CD14-positive monocyte (primary cell): ENCODE data around the gene IL27RA. TPM values are rescaled to one million over a fixed set of nuclear protein-coding genes. Genes with fewer than 3 reads are reported as not detected.

Experiments
- DNase-seq, 3 donors: peaks; one replicate each; pipeline ENCODE4 v3.0.0-alpha.2; 2011 to 2022
- H2AFZ ChIP-seq: 2 replicates; pipeline ENCODE4 v1.6.0; 2012; ENCODE audit warnings: mild to moderate bottlenecking, low read depth, low read length, inconsistent platforms; ENCODE audit not compliant: insufficient read depth, poor library complexity, severe bottlenecking
- H3K27ac ChIP-seq, 2 donors: 1 replicate in 1 of 2; 2 replicates in 1 of 2; pipeline ENCODE4 v1.5.1; 2012 to 2013; ENCODE audit warnings: low read length in 2 of 2, control low read depth in 1 of 2, inconsistent platforms in 1 of 2, low read depth in 1 of 2, mild to moderate bottlenecking in 1 of 2
- H3K27me3 ChIP-seq, 2 donors: one replicate each; pipeline versions ENCODE4 v1.6.0 to v1.6.1; 2011 to 2013; ENCODE audit warnings: low read length in 2 of 2; ENCODE audit not compliant: control insufficient read depth in 2 of 2, insufficient read depth in 2 of 2
- H3K36me3 ChIP-seq, 2 donors: replicated peaks in 1 of 2; 1 replicate in 1 of 2; 2 replicates in 1 of 2; pipeline versions ENCODE4 v1.5.1 to v1.6.1; 2012 to 2013; ENCODE audit warnings: low read length in 2 of 2, control low read depth in 1 of 2, inconsistent platforms in 1 of 2, mild to moderate bottlenecking in 1 of 2; ENCODE audit not compliant: insufficient read depth in 2 of 2, control insufficient read depth in 1 of 2
- H3K4me1 ChIP-seq, 2 donors: 1 replicate in 1 of 2; 2 replicates in 1 of 2; pipeline versions ENCODE4 v1.5.1 to v1.6.1; 2012 to 2013; ENCODE audit warnings: low read length in 2 of 2, control low read depth in 1 of 2, inconsistent platforms in 1 of 2, mild to moderate bottlenecking in 1 of 2, moderate library complexity in 1 of 2; ENCODE audit not compliant: insufficient read depth in 2 of 2, control insufficient read depth in 1 of 2
- H3K4me2 ChIP-seq: replicated peaks from 2 replicates; pipeline ENCODE3; 2012; ENCODE audit warnings: low read length, moderate library complexity, mild to moderate bottlenecking; ENCODE audit not compliant: poor library complexity, severe bottlenecking; ENCODE audit errors: extremely low read depth
- H3K4me3 ChIP-seq, 3 experiments: fragments of 200-600 bp in 1 of 3; sonication (generic) in 1 of 3; replicated peaks in 1 of 3; 1 replicate in 2 of 3; 2 replicates in 1 of 3; pipeline ENCODE4 v1.5.1; 2011 to 2013; ENCODE audit warnings: low read length in 3 of 3, mild to moderate bottlenecking in 3 of 3, control low read depth in 2 of 3, low read depth in 2 of 3, inconsistent platforms in 1 of 3, moderate library complexity in 1 of 3
- H3K79me2 ChIP-seq: 2 replicates; pipeline ENCODE4 v1.6.0; 2012; ENCODE audit warnings: mild to moderate bottlenecking, control low read depth, inconsistent platforms, low read length, moderate library complexity; ENCODE audit not compliant: insufficient read depth
- H3K9ac ChIP-seq: 2 replicates; pipeline ENCODE4 v1.6.0; 2017; ENCODE audit warnings: low read length, mild to moderate bottlenecking; ENCODE audit not compliant: insufficient read depth, poor library complexity, severe bottlenecking
- H3K9me3 ChIP-seq, 2 donors: replicated peaks in 1 of 2; 1 replicate in 1 of 2; 2 replicates in 1 of 2; pipeline versions ENCODE4 v1.5.1 to v1.6.1; 2012 to 2013; ENCODE audit warnings: low read length in 2 of 2, control low read depth in 1 of 2; ENCODE audit not compliant: control insufficient read depth in 1 of 2, insufficient read depth in 1 of 2
- H4K20me1 ChIP-seq: 2 replicates; pipeline ENCODE4 v1.6.0; 2012; ENCODE audit warnings: mild to moderate bottlenecking, low read length, control low read depth, moderate library complexity; ENCODE audit not compliant: insufficient read depth
- H3K27ac Mint-ChIP-seq, 7 donors: one replicate each; pipeline ENCODE4 v1.8.0; 2020; ENCODE audit warnings: mild to moderate bottlenecking in 7 of 7, mixed read lengths in 7 of 7, moderate library complexity in 6 of 7, inconsistent platforms in 2 of 7
- H3K27me3 Mint-ChIP-seq, 3 donors: one replicate each; pipeline ENCODE4 v1.8.0; 2021 to 2022; ENCODE audit warnings: low read depth in 3 of 3, mild to moderate bottlenecking in 3 of 3, mixed read lengths in 3 of 3, moderate library complexity in 3 of 3, inconsistent platforms in 1 of 3
- H3K36me3 Mint-ChIP-seq, 2 donors: one replicate each; pipeline ENCODE4 v1.8.0; 2020; ENCODE audit warnings: mixed read lengths in 2 of 2, inconsistent platforms in 1 of 2, mild to moderate bottlenecking in 1 of 2
- H3K4me1 Mint-ChIP-seq: one replicate; pipeline ENCODE4 v1.8.0; 2020; ENCODE audit warnings: mild to moderate bottlenecking, mixed read lengths
- H3K4me3 Mint-ChIP-seq, 2 donors: one replicate each; pipeline ENCODE4 v1.8.0; 2020; ENCODE audit warnings: mild to moderate bottlenecking in 2 of 2, mixed read lengths in 2 of 2, moderate library complexity in 1 of 2
- H3K9me3 Mint-ChIP-seq, 7 donors: one replicate each; pipeline ENCODE4 v1.8.0; 2020 to 2022; ENCODE audit warnings: mixed read lengths in 7 of 7, mild to moderate bottlenecking in 6 of 7, moderate library complexity in 6 of 7, inconsistent platforms in 2 of 7
- WGBS: methylation state at CpG from one replicate; pipeline ENCODE4 v1.1.5; 2013; ENCODE audit warnings: missing lambda C conversion rate; ENCODE audit not compliant: insufficient coverage; 5-methylcytosine and 5-hydroxymethylcytosine counted together
- intact Hi-C, 2 donors: fragments of 100-400 bp; cut with micrococcal nuclease; formaldehyde crosslinking; loops; one replicate each; pipeline versions ENCODE4 v1.15.0 to v1.15.1; 2023
- polyA plus RNA-seq, 3 donors: library from polyadenylated mRNA; depleted of rRNA in 1 of 3; unstranded in 2 of 3; stranded (reverse) in 1 of 3; fragments of 300-500 nt in 2 of 3; fragments of >200 nt in 1 of 3; fragmentation: Illumina TruSeq in 2 of 3; gene quantifications; 1 replicate in 2 of 3; 2 replicates in 1 of 3; pipeline ENCODE4 v1.2.3, GENCODE V29; 2012 to 2021
- TF ChIP-seq, protein P1 (sequence below): fragments of 200-600 bp; IDR thresholded peaks from one replicate; pipeline ENCODE4 v1.8.0; 2022; ENCODE audit warnings: antibody characterized with exemption, mild to moderate bottlenecking

Gene IL27RA
- polyA plus RNA-seq, 3 donors = 40.4 to 61.5 (median 54.9) TPM

GRCh38 chr19:14066134-14066533 lies 34.6 kb downstream of the IL27RA start:
- peaks cover 0 to 2% (median 0%) of the 10 kb centered on the region in 7 donors for H3K9me3 Mint-ChIP-seq
- Histone ChIP-seq H3K4me1 (no peaks in the 10 kb centered on the region), H3K4me2 (no peak overlapping the region), H3K4me3 (no peak overlapping the region), H3K9ac (no peak overlapping the region), H3K27ac (no peak overlapping the region), H3K79me2 (no peaks in the 10 kb centered on the region), H4K20me1 (no peaks in the 10 kb centered on the region), H2AFZ (no peak overlapping the region), H3K36me3 (no peaks in the 10 kb centered on the region), H3K9me3 (no peaks in the 10 kb centered on the region), H3K27me3 (peaks cover 0 to 6% of the 10 kb centered on the region in 2 donors)
- no peak overlapping the region for H3K4me3 Mint-ChIP-seq
- H3K27ac Mint-ChIP-seq = no peak overlapping the region
- peaks cover 9 to 23% (median 18%) of the 10 kb centered on the region in 3 donors for H3K27me3 Mint-ChIP-seq
- TF ChIP-seq, protein P1, sequence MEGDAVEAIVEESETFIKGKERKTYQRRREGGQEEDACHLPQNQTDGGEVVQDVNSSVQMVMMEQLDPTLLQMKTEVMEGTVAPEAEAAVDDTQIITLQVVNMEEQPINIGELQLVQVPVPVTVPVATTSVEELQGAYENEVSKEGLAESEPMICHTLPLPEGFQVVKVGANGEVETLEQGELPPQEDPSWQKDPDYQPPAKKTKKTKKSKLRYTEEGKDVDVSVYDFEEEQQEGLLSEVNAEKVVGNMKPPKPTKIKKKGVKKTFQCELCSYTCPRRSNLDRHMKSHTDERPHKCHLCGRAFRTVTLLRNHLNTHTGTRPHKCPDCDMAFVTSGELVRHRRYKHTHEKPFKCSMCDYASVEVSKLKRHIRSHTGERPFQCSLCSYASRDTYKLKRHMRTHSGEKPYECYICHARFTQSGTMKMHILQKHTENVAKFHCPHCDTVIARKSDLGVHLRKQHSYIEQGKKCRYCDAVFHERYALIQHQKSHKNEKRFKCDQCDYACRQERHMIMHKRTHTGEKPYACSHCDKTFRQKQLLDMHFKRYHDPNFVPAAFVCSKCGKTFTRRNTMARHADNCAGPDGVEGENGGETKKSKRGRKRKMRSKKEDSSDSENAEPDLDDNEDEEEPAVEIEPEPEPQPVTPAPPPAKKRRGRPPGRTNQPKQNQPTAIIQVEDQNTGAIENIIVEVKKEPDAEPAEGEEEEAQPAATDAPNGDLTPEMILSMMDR = no peak
- 78% methylated on average over 2 of the region's 2 CpGs for WGBS
- H3K4me1 Mint-ChIP-seq = peaks cover 5% of the 10 kb centered on the region
- intact Hi-C loops = no loop called here
- peaks cover 0 to 3% of the 10 kb centered on the region in 2 donors for H3K36me3 Mint-ChIP-seq
- no peak for DNase-seq

DNA sequence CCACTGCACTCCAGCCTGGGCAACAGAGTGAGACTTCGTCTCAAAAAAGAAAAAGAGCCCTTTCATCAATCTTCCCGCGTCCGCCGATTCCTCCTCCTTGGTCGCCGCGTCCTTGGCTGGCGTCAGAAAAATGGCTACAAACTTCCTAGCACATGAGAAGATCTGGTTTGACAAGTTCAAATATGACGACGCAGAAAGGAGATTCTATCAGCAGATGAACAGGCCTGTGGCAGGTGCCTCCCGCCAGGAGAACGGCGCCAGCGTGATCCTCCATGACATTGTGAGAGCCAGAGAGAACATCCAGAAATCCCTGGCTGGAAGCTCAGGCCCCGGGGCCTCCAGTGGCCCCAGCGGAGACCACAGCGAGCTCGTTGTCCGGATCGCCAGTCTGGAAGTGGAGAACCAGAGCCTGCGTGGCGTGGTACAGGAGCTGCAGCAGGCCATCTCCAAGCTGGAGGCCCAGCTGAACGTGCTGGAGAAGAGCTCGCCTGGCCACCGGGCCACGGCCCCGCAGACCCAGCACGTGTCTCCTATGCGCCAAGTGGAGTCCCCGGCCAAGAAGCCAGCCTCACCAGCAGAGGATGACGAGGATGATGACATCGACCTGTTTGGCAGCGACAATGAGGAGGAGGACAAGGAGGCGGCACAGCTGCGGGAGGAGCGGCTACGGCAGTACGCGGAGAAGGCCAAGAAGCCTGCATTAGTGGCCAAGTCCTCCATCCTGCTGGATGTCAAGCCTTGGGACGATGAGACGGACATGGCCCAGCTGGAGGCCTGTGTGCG lies 38.9 kb downstream of the IL27RA start:
- H3K27ac Mint-ChIP-seq = peak overlapping the region in 1 of 7 donors; percentile 2
- Histone ChIP-seq H2AFZ (no peak overlapping the region), H3K27ac (no peak overlapping the region), H3K36me3 (no peaks in the 10 kb centered on the region), H3K4me2 (no peak overlapping the region), H3K4me3 (no peak overlapping the region), H3K9me3 (no peaks in the 10 kb centered on the region), H3K9ac (no peak overlapping the region), H3K4me1 (peaks cover 34 to 37% of the 10 kb centered on the region in 2 donors), H3K27me3 (peaks cover 0 to 22% of the 10 kb centered on the region in 2 donors), H4K20me1 (no peaks in the 10 kb centered on the region), H3K79me2 (no peaks in the 10 kb centered on the region)
- intact Hi-C loops = loop anchor here in 1 of 2 donors (5.0 kb wide), 1 partner anchor 188 kb away; no protein-coding TSS in a partner anchor
- H3K9me3 Mint-ChIP-seq = peaks cover 0 to 2% (median 0%) of the 10 kb centered on the region in 7 donors
- H3K27me3 Mint-ChIP-seq = peaks cover 18 to 48% (median 34%) of the 10 kb centered on the region in 3 donors
- H3K36me3 Mint-ChIP-seq = peaks cover 0 to 3% of the 10 kb centered on the region in 2 donors
- 97% methylated on average over 42 of the region's 43 CpGs for WGBS
- TF ChIP-seq, protein P1 = no peak
- no peak for DNase-seq
- peak overlapping the region in 1 of 2 donors; percentile 49 for H3K4me3 Mint-ChIP-seq
- H3K4me1 Mint-ChIP-seq = peaks cover 24% of the 10 kb centered on the region
